Panc1 (cell line): ENCODE measurements around the gene PRKG1. TPM values are rescaled to one million over a fixed set of nuclear protein-coding genes. Genes with fewer than 3 reads are reported as not detected.

Experiments
- ATAC-seq: fragments of 200-7000 bp; cut with Tn5 transposase; 2 replicates; pipeline ENCODE4 v1.9.1; 2020; ENCODE audit warnings: mild to moderate bottlenecking, moderate library complexity
- BruUV-seq: library from RNA; stranded (reverse); fragments of 400-500 nt; replicated peaks from 2 replicates; lab custom pipeline; 2021; lab: Mats Ljungman, UMichigan
- CTCF ChIA-PET: fragments of 300-600 bp; sonication (Branson Sonifier 250); formaldehyde crosslinking; loops from one replicate; lab custom pipeline; 2022; ENCODE audit warnings: antibody characterized with exemption; lab: Charles Lee
- POLR2A ChIA-PET: fragments of 300-600 bp; sonication (Branson Sonifier 250); formaldehyde crosslinking; loops from one replicate; lab custom pipeline; 2022; ENCODE audit warnings: antibody characterized with exemption; lab: Charles Lee
- DNase-seq: peaks from one replicate; pipeline ENCODE4 v3.0.0-alpha.2; 2010; ENCODE audit warnings: low read depth, low spot score
- H3K27ac ChIP-seq: 2 replicates; pipeline ENCODE4 v1.5.1; 2011; ENCODE audit warnings: mild to moderate bottlenecking, low read length, inconsistent platforms
- H3K27me3 ChIP-seq: fragments of 200-500 bp; sonication (Bioruptor generic); 2 replicates; pipeline ENCODE4 v1.6.0; 2014; ENCODE audit warnings: low read length, inconsistent platforms; ENCODE audit not compliant: control insufficient read depth, insufficient read depth
- H3K36me3 ChIP-seq: fragments of 200-500 bp; sonication (Bioruptor generic); 2 replicates; pipeline ENCODE4 v1.5.1; 2014; ENCODE audit warnings: inconsistent platforms, mild to moderate bottlenecking, low read length, moderate library complexity; ENCODE audit not compliant: control insufficient read depth, insufficient read depth
- H3K4me1 ChIP-seq: 2 replicates; pipeline ENCODE4 v1.5.1; 2011; ENCODE audit warnings: inconsistent platforms, mild to moderate bottlenecking, low read length, moderate library complexity; ENCODE audit not compliant: control insufficient read depth, insufficient read depth
- H3K4me3 ChIP-seq, 2 experiments: 2 replicates each; pipeline ENCODE4 v1.5.1; 2011 to 2012; ENCODE audit warnings: low read depth in 2 of 2, low read length in 2 of 2, mild to moderate bottlenecking in 2 of 2, inconsistent platforms in 1 of 2, moderate library complexity in 1 of 2
- H3K9me3 ChIP-seq: fragments of 200-500 bp; sonication (Bioruptor generic); 2 replicates; pipeline ENCODE4 v1.5.1; 2014; ENCODE audit warnings: low read depth, mild to moderate bottlenecking, inconsistent platforms, low read length, moderate library complexity; ENCODE audit not compliant: control insufficient read depth, insufficient read depth
- POLR2AphosphoS5 ChIP-seq: IDR thresholded peaks from 2 replicates; pipeline ENCODE4 v1.6.1; 2012; ENCODE audit warnings: mild to moderate bottlenecking, low read depth, low read length, moderate library complexity
- SIN3A ChIP-seq: IDR thresholded peaks from 2 replicates; pipeline ENCODE4 v1.6.1; 2012; ENCODE audit warnings: low read depth, mild to moderate bottlenecking, low read length, moderate library complexity, borderline replicate concordance; ENCODE audit not compliant: insufficient read depth
- TCF7L2 ChIP-seq: IDR thresholded peaks from 2 replicates; pipeline ENCODE4 v1.6.1; 2011; ENCODE audit warnings: mild to moderate bottlenecking, low read depth, low read length, inconsistent platforms
- in situ Hi-C: cut with HindIII; loops from 2 replicates; pipeline ENCODE4 v1.10.0; 2016; ENCODE audit warnings: low sequenced_read_pairs, low pct_unique_long_range_greater_than_20kb
- intact Hi-C: fragments of 100-400 bp; cut with micrococcal nuclease; formaldehyde crosslinking; loops from one replicate; pipeline ENCODE4 v1.10.0; 2022; ENCODE audit not compliant: unreplicated experiment
- total RNA-seq: library from RNA; stranded (reverse); gene quantifications from one replicate; pipeline ENCODE4 v1.2.1, GENCODE V29; 2021; ENCODE audit not compliant: unreplicated experiment
- TF ChIP-seq, protein P1 (sequence below), 2 experiments: IDR thresholded peaks; 2 replicates each; pipeline ENCODE4 v1.6.1; 2011 to 2012; ENCODE audit warnings: low read depth in 2 of 2, control low read depth in 1 of 2, low read length in 1 of 2, mild to moderate bottlenecking in 1 of 2, moderate library complexity in 1 of 2; ENCODE audit not compliant: insufficient read depth in 1 of 2
- TF ChIP-seq, protein P2 (sequence below): fragments of 450-650 bp; IDR thresholded peaks from 2 replicates; pipeline ENCODE4 v1.5.1; 2017; ENCODE audit warnings: mild to moderate bottlenecking

The PRKG1 gene
- total RNA-seq, 1 experiment from 2014 or later = 0.92 TPM

DNA sequence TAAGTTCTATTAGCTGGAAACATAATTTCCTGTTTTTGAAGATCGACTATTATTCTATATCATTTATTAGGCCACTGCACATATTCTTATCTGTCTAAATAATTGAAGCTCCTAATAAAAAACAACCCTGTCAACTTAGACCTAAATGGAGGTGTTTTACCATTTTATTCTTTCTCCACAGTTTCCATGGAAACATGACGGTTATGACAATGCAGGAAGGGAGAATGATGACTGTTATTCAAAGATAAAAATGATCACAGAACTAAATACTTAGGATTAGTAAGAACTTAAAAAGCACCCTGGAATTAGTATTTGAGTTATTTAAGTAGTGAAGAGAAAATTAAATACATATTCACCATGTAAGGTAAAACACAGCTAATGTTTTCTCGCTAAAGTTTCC is 1119.9 kb downstream of the PRKG1 start:
- Histone ChIP-seq H3K27ac (no peak overlapping the region), H3K9me3 (no peaks in the 10 kb centered on the region), H3K36me3 (no peaks in the 10 kb centered on the region), H3K27me3 (no peaks in the 10 kb centered on the region), H3K4me1 (no peaks in the 10 kb centered on the region), H3K4me3 (no peak overlapping the region)
- no peak for TF ChIP-seq TCF7L2
- TF ChIP-seq POLR2AphosphoS5 = no peak
- TF ChIP-seq, protein P1, sequence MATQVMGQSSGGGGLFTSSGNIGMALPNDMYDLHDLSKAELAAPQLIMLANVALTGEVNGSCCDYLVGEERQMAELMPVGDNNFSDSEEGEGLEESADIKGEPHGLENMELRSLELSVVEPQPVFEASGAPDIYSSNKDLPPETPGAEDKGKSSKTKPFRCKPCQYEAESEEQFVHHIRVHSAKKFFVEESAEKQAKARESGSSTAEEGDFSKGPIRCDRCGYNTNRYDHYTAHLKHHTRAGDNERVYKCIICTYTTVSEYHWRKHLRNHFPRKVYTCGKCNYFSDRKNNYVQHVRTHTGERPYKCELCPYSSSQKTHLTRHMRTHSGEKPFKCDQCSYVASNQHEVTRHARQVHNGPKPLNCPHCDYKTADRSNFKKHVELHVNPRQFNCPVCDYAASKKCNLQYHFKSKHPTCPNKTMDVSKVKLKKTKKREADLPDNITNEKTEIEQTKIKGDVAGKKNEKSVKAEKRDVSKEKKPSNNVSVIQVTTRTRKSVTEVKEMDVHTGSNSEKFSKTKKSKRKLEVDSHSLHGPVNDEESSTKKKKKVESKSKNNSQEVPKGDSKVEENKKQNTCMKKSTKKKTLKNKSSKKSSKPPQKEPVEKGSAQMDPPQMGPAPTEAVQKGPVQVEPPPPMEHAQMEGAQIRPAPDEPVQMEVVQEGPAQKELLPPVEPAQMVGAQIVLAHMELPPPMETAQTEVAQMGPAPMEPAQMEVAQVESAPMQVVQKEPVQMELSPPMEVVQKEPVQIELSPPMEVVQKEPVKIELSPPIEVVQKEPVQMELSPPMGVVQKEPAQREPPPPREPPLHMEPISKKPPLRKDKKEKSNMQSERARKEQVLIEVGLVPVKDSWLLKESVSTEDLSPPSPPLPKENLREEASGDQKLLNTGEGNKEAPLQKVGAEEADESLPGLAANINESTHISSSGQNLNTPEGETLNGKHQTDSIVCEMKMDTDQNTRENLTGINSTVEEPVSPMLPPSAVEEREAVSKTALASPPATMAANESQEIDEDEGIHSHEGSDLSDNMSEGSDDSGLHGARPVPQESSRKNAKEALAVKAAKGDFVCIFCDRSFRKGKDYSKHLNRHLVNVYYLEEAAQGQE (IDR thresholded peaks at IDR 0.05; ENCODE audit: insufficient read depth in 1 of 2, low read depth in 2 of 2, low read length in 1 of 2) = no peak
- TF ChIP-seq, protein P2, sequence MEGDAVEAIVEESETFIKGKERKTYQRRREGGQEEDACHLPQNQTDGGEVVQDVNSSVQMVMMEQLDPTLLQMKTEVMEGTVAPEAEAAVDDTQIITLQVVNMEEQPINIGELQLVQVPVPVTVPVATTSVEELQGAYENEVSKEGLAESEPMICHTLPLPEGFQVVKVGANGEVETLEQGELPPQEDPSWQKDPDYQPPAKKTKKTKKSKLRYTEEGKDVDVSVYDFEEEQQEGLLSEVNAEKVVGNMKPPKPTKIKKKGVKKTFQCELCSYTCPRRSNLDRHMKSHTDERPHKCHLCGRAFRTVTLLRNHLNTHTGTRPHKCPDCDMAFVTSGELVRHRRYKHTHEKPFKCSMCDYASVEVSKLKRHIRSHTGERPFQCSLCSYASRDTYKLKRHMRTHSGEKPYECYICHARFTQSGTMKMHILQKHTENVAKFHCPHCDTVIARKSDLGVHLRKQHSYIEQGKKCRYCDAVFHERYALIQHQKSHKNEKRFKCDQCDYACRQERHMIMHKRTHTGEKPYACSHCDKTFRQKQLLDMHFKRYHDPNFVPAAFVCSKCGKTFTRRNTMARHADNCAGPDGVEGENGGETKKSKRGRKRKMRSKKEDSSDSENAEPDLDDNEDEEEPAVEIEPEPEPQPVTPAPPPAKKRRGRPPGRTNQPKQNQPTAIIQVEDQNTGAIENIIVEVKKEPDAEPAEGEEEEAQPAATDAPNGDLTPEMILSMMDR = no peak
- TF ChIP-seq SIN3A = no peak
- ATAC-seq = no peak
- ChIA-PET POLR2A (interaction anchor here (0.6 kb wide), 1 partner anchor 1377 kb away, joined by 4 read pairs; no protein-coding TSS in a partner anchor), CTCF (no interaction called here)
- DNase-seq = no peak
- no TSS peak for BruUV-seq
- in situ Hi-C loops = no loop called here
- intact Hi-C loops = no loop called here

DNA sequence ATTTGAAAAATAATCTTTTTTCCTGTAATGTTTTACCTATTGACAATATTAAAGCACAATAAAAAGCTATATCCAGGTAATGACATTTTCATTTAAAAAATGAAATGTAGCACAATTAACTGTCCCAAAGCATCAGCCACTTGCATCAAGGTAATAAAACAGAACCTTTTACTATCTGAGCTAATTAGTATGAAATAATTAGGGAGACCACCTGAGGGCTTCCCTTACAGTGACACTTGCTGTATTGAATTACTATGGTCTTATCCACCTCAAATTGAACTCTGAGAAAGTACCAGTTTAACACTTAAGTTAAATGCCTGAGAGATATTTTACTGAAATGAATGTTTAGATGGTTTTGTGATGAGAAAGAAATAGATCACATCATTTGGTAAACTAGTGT is 1120.4 kb downstream of the PRKG1 start:
- ChIA-PET POLR2A (interaction anchor here (0.6 kb wide), 1 partner anchor 1377 kb away, joined by 4 read pairs; no protein-coding TSS in a partner anchor), CTCF (no interaction called here)
- ATAC-seq (no peak), DNase-seq (no peak)
- BruUV-seq = no TSS peak
- H3K9me3 ChIP-seq = no peaks in the 10 kb centered on the region
- TF ChIP-seq, protein P2 = no peak
- TF ChIP-seq SIN3A (no peak), TCF7L2 (no peak), POLR2AphosphoS5 (no peak)
- TF ChIP-seq, protein P1 (IDR thresholded peaks at IDR 0.05; ENCODE audit: insufficient read depth in 1 of 2, low read depth in 2 of 2, low read length in 1 of 2) = no peak
- no peaks in the 10 kb centered on the region for H3K4me1 ChIP-seq
- intact Hi-C loops (no loop called here), in situ Hi-C loops (no loop called here)
- no peaks in the 10 kb centered on the region for H3K27me3 ChIP-seq
- no peak overlapping the region for H3K4me3 ChIP-seq
- no peaks in the 10 kb centered on the region for H3K36me3 ChIP-seq
- H3K27ac ChIP-seq = no peak overlapping the region
